Non-pigmented ciliary epithelial cell (primary cell): ENCODE measurements around the gene PI3.

Source experiments
- DNase-seq: peaks from one replicate; pipeline ENCODE4 v3.0.0-alpha.2; 2010; ENCODE audit warnings: low read depth

PI3 gene

DNA sequence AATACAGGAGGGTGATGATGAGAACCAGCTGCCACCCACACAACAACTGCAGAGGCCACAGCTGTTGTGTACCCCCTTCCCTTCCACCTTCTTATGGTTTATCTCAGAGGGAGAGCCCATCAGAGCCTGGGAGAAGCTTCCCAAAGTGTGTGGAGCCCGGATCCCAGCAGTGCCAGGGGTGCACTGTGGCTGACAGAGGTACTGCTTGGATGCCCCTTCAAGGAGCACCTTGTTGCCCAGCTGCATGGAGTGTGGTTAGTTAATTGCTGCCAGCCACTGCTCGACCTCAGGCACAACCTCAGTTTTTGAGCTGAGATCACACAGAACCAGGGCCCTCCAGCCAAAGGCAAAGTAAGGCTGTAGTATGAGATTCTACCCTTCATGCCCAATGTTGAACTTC, 13.0 kb downstream of the PI3 start:
- no peak for DNase-seq

DNA sequence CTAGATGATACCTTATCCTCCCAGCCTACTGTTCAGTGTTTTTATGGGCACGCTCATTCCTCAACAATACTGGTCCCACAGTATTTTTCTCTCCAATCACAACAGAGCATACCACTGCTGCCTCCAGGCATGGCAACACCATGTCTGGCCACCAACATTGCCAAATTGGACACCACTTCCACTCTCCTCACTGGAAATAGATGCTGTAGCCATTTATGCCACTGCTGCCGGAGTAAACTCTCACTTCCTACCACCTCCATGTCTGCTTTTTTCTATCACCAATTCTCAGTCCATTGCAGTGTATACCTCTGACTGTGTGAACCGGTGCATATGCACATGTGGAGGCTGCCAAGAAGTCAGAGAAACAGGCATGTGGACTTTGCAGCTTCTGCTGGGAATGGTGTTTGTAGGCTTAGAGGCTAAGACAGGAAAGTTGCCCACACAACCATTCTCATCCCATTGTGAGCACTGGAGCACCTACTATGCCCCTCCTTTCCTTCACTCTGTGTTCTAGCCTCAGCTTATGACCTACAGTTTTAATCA, 14.4 kb downstream of the PI3 start:
- no peak for DNase-seq

DNA sequence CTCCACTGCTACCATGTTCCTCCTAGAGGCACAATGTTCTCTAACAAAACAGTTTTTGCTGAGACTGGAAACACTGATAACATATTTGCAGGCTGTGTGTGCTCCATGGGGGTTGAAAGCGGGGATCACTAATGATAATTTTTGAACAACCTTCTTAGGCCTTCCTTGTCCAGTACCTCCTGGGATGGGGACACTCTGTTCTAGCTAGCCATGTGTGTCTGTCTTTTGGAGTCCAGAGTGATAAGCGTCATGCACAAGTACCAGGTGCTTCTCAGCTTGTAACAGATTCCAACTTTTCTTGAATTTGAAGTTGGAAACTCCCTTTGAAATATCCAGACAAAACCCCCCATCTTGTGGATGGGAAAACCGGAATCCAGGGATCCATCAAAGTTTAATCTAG, 15.2 kb downstream of the PI3 start:
- DNase-seq, result no peak

DNA sequence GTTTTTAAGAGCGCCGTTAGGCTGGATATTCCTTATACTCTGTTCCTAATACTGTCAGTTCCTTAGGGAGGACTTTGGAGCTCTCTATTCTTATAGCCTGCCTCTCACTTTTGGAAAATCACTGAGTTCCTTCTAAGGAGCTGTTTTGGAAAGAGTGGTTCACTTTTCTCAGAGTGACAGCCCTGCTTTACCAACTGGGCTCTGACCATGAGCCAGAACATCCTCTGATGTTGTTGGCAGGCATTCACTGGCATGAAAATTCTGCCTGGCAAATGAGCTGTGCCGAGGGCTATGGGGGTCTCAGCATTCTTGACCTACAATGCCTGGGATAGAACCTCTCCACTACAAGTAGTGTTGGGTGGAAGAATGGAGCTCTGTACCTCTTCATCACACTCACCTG, 17.2 kb downstream of the PI3 start:
- DNase-seq, result no peak

DNA sequence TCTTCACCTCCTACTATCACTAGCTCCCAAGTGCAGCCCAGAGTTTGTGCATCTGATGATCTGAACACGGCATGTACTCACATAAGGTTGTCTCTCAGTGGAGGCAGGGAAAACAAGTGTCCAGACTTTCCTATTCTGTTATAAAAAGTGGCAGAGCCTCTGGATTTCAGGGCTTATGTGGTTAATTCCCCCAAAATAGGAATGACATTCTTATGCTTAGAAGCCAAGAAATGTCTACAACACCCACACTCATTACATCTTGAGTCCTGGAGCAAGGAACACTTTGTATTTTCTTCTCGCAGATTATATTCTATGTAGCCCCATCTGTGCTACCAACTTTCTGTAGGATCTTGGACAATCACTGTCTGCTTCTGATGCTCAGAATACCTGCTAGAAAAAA, 18.6 kb downstream of the PI3 start:
- no peak for DNase-seq

DNA sequence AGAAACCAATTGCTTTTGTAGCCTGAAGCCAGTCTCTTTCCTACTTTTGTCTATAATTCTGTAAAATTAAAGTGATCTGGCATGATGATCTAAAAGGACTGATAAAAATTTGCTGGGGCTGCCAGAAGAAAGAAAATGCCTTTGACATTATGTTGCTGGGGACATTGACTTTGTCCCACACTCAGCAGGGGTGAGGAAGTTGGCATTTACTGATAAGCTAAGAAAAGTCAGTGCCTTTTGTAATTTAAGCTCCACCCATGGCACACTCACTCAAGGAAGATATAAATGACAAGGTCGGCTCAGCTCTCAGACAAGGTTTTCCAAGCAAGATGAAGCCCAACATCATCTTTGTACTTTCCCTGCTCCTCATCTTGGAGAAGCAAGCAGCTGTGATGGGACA, 32.0 kb downstream of the PI3 start, which contains the start of gene SEMG1:
Gene SEMG1 (plus strand): TSS at position 309 of the 400 bp plus-strand sequence. CDS start 21 bp downstream, at position 330.
- DNase-seq, result no peak

DNA sequence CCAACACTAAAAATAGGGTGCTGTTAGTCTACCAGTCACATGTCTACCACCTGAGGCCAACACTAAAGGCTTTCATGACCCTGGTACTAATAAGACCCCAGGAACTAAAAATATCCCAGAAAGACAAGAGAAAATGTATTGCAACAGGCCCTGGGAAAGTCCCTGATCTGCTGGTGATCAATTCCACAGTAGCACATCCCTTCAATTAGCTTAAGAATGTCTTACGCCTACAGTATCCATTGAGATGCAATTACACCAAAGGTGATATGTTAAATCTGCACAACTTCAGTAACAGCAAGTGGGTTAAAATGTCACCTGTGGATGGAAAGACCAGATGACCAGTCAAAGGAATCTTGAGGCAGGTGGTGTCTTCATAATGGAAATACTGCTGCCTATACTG, 35.2 kb downstream of the PI3 start:
- no peak for DNase-seq

DNA sequence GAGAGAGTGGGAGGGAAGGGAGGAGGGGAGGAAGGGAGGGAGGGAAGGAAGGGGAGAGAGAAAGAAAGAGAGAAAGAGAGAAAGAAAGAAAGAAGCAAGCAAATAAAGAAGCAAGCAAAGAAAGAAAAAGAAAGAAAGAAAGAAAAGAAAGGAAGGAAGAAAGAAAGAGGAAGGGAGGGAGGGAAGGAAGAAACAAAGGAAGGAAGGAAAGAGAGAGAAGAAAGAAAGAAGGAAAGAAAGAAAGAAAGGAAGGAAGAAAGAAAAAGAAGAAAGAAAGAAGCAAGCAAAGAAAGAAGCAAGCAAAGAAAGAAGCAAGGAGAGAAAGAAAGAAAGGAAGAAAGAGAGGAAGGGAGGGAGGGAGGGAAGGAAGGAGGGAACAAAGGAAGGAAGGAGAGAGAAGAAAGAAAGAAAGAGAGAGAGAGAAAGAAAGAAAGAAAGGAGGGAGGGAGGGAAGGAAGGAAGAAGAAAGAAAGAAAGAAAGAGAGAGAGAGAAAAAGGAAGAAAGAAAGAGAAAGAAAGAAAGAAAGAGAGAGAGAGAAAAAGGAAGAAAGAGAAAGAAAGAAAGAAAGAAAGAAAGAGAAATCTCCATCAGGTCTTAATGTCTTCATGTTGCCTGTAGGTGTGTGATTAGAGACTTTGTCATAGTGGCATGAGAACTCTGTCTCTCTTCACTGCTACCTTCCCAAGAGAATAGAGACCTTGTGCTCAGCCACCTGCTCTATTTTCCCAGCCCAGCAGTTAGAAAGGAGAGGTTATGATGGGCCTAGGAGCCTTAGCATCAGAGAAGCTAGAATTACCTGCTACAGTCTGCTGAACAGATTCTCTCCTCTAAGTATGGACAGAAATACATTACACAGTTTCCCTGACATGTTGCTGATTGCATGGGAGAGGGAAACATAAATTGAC, 37.1 kb downstream of the PI3 start:
- no peak for DNase-seq

DNA sequence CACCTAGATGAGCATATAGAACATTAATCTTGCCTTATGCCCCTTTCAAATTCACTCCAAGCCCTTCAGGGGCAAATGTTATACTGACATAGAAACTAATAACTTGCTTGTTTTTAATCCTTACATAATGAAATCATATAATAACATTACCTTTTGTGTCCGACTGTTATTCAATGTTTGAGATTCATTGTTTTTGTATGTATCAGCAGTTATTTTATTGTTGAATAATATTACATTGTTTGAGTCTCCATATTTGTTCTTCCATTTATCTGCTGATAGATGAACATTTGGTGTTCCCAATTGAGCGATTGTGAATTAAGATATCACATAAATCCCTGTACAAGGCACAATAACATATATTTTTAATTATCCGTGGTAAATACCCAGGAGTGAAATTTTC, 38.1 kb downstream of the PI3 start:
- no peak for DNase-seq

DNA sequence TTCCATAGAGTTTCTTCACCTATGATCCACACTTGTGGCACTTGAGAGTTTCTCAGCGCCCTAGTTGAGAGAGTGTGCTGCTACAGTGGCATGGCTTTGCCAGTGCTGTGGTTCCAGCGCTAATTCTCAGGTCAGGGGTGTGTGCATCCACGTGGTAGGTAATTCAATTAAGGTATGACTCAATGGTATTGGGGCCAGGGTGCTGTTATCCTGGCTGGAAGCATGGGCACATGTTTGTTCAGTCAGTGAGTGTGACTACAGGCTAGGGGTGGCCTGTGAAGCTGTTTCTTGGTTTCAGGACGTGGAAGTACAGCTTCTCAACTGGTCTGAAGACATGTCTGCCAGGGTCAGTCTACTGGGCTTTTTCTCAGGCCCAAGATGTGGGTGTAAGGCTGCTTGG, 43.4 kb downstream of the PI3 start:
- no peak for DNase-seq

DNA sequence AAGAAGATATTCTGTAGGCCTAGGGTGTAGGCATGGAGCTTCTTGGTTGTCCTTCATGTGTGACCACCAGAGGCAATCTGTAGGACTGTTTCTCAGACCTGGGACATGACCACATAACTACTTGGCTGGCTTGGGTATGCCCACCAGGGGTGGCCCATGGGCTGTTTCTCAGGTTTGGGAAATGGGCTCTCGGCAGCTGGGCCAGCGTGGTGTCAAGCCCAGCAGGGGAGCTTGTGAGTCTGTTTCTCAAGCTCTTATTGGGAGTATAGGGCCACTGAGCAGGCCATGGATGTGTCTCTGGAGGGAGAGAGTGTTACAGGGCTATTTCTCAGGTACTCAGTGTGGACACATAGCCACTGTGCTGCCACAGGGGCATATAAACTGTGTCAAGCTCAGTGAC, 43.9 kb downstream of the PI3 start:
- no peak for DNase-seq

DNA sequence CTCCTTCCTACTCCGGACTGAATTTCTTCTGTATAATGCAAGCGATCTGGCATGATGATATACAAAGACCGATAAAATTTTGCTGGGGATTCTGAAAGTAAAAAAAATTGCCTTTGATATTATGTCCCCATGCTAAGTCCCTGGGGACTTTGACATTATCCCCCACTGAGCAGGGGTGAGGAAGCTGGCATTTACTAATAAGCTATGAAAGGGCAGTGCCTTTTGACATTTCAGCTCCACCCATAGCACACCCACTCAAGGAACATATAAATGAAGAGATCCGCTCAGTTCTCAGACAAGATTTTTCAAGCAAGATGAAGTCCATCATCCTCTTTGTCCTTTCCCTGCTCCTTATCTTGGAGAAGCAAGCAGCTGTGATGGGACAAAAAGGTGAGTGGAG, 46.4 kb downstream of the PI3 start, which contains the start of gene SEMG2:
Gene SEMG2 (plus strand): TSS at position 298 of the 400 bp plus-strand sequence. CDS start 17 bp downstream, at position 315.
- no peak for DNase-seq

DNA sequence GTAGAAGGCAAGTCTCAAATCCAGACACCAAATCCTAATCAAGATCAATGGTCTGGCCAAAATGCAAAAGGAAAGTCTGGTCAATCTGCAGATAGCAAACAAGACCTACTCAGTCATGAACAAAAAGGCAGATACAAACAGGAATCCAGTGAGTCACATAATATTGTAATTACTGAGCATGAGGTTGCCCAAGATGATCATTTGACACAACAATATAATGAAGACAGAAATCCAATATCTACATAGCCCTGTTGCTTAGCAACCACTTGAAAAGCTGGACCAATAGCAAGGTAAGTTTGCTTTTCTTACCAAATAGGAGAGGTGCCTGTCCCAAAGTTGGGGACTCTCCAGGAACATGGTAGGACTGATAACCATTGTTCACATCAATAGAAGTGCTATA, 48.4 kb downstream of the PI3 start:
- no peak for DNase-seq
